Bone marrow (tissue), 2 donors: ENCODE data around the gene CDYL2.
"Not testable (repeated sequence)": the region's sequence is repeated elsewhere in the genome, so short reads cannot be mapped to it uniquely, and the experiment has no call there.

Experiments
- DNase-seq, 2 donors: peaks; one replicate each; lab custom pipeline; 2025; lab: John Stamatoyannopoulos, UW

Gene CDYL2

GRCh38 chr16:80804526-80805383 lies at the start of gene CDYL2:
Gene CDYL2 (minus strand): TSS chr16:80804598. CDS start chr16:80804173, 425 bp downstream.
- peak in 1 of 2 donors; percentile 6 for DNase-seq

GRCh38 chr16:80852261-80852872 lies 48.0 kb upstream of the CDYL2 start:
- peak in 1 of 2 donors; percentile 44 for DNase-seq

- no peak for DNase-seq
Measured at GRCh38 chr16:80851831-80852230, 47.4 kb upstream of the CDYL2 start.

GRCh38 chr16:80850757-80851156 lies 46.4 kb upstream of the CDYL2 start:
- no peak for DNase-seq

- no peak for DNase-seq
Measured at GRCh38 chr16:80848862-80849261, 44.5 kb upstream of the CDYL2 start.

- no peak for DNase-seq
Measured at GRCh38 chr16:80846680-80847079, 42.3 kb upstream of the CDYL2 start.

GRCh38 chr16:80846275-80846674 lies 41.9 kb upstream of the CDYL2 start:
- DNase-seq, result no peak

GRCh38 chr16:80844395-80844794 lies 40.0 kb upstream of the CDYL2 start:
- DNase-seq, result no peak

GRCh38 chr16:80841231-80841630 lies 36.8 kb upstream of the CDYL2 start:
- DNase-seq, result no peak

GRCh38 chr16:80837533-80838147 lies 33.2 kb upstream of the CDYL2 start:
- DNase-seq, result no peak

GRCh38 chr16:80836846-80837245 lies 32.4 kb upstream of the CDYL2 start:
- DNase-seq, result no peak

GRCh38 chr16:80836202-80836601 lies 31.8 kb upstream of the CDYL2 start:
- DNase-seq, result no peak

- DNase-seq, result no peak
Measured at GRCh38 chr16:80831039-80831438, 26.6 kb upstream of the CDYL2 start.

GRCh38 chr16:80828495-80828894 lies 24.1 kb upstream of the CDYL2 start:
- DNase-seq, result no peak

GRCh38 chr16:80827007-80827406 lies 22.6 kb upstream of the CDYL2 start:
- no peak for DNase-seq

GRCh38 chr16:80825365-80825758 lies 21.0 kb upstream of the CDYL2 start:
- no peak for DNase-seq

GRCh38 chr16:80824623-80825364 lies 20.4 kb upstream of the CDYL2 start:
- DNase-seq, result peak in 1 of 2 donors; percentile 76

- no peak for DNase-seq
Measured at GRCh38 chr16:80819988-80820387, 15.6 kb upstream of the CDYL2 start.

GRCh38 chr16:80816356-80816755 lies 12.0 kb upstream of the CDYL2 start:
- DNase-seq, result no peak

- DNase-seq, result not testable (repeated sequence)
Measured at GRCh38 chr16:80815278-80815677, 10.9 kb upstream of the CDYL2 start.

GRCh38 chr16:80812593-80812992 lies 8.2 kb upstream of the CDYL2 start:
- no peak for DNase-seq

GRCh38 chr16:80809366-80809765 lies 5.0 kb upstream of the CDYL2 start:
- DNase-seq, result no peak
